HEK293T (cell line): ENCODE measurements around the gene GRID1.

Source experiments
- ARNT ChIP-seq: fragments of 450-650 bp; IDR thresholded peaks from 2 replicates; pipeline ENCODE4 v1.6.1; 2017; ENCODE audit warnings: mild to moderate bottlenecking
- BHLHE40 ChIP-seq: fragments of 450-650 bp; IDR thresholded peaks from 2 replicates; pipeline ENCODE4 v1.6.1; 2016; ENCODE audit warnings: mild to moderate bottlenecking, moderate library complexity, borderline replicate concordance
- CTBP1 ChIP-seq: fragments of 450-650 bp; IDR thresholded peaks from 2 replicates; pipeline ENCODE4 v1.6.1; 2016; ENCODE audit warnings: borderline replicate concordance
- FOXM1 ChIP-seq: fragments of 450-650 bp; IDR thresholded peaks from 2 replicates; pipeline ENCODE4 v1.6.1; 2017; ENCODE audit warnings: mild to moderate bottlenecking, borderline replicate concordance
- HDGF ChIP-seq: fragments of 450-650 bp; IDR thresholded peaks from 2 replicates; pipeline ENCODE4 v1.6.1; 2017; ENCODE audit warnings: antibody characterized with exemption, borderline replicate concordance

DNA sequence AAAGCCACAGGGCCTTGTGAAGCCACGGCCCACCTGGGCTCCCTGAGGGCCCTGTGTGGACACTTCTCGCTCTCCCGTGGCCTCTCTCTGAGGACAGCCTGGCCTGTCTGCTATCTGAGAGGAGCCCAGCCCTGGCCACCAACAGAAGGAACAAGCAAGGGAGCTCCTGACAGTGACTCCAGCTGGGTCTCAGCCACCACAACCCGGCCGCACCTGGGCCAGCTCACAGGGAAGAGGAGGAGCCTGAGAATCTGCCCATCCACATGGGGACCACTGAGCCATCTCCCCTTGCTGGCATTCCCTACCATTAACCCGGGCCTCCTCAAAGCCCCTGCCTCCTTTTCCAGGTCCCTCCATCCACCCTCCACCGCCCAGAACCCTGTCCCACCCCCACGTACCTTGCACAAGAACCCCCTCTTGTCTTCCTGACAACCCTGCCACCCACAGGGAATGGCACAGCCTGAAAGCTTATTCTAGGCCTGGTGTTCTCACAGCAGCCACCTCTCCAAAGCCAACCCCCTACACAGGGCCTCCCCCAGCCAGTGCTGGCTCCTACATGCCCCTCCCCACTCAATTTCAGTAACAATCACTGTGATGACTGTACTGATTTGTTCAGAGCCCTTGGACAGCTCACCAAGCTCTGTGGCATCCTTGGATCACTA, 120.2 kb downstream of the GRID1 start:
- no peak for TF ChIP-seq HDGF
- TF ChIP-seq ARNT: no peak
- no peak for TF ChIP-seq BHLHE40
- no peak for TF ChIP-seq CTBP1
- no peak for TF ChIP-seq FOXM1
